Gastrocnemius medialis (tissue), 4 donors: ENCODE measurements around the gene S100A16. TPM values are rescaled to one million over a fixed set of nuclear protein-coding genes. Genes with fewer than 3 reads are reported as not detected.
"Not testable (repeated sequence)": the region's sequence is repeated elsewhere in the genome, so short reads cannot be mapped to it uniquely, and the experiment has no call there.

Experiments used
- ATAC-seq, 2 donors: fragments of 150-250 bp; one replicate each; pipeline ENCODE4 v1.9.1; 2016
- DNase-seq, 2 donors: peaks; one replicate each; pipeline ENCODE4 v3.0.0-alpha.2; 2019
- H3K27ac ChIP-seq, 4 donors: fragments of 200-600 bp; sonication (generic); 1 replicate in 1 of 4; 2 replicates in 3 of 4; pipeline ENCODE4 v1.5.1; 2016 to 2018; ENCODE audit warnings: mild to moderate bottlenecking in 2 of 4, moderate library complexity in 1 of 4
- H3K27me3 ChIP-seq, 3 donors: fragments of 200-600 bp; sonication (generic) in 2 of 3; 1 replicate in 1 of 3; 2 replicates in 2 of 3; pipeline versions ENCODE4 v1.5.1 to v1.6.0; 2016 to 2019; ENCODE audit warnings: mild to moderate bottlenecking in 1 of 3, moderate library complexity in 1 of 3
- H3K36me3 ChIP-seq, 2 donors: fragments of 200-600 bp; sonication (generic) in 1 of 2; one replicate each; pipeline ENCODE4 v1.5.1; 2017 to 2018
- H3K4me1 ChIP-seq, 2 donors: fragments of 200-600 bp; sonication (generic) in 1 of 2; one replicate each; pipeline ENCODE4 v1.5.1; 2016 to 2017; ENCODE audit warnings: mild to moderate bottlenecking in 2 of 2
- H3K4me3 ChIP-seq, 4 donors: fragments of 200-600 bp; sonication (generic) in 3 of 4; 1 replicate in 1 of 4; 2 replicates in 3 of 4; pipeline ENCODE4 v1.5.1; 2016 to 2019; ENCODE audit warnings: mild to moderate bottlenecking in 2 of 4
- H3K9me3 ChIP-seq, 3 donors: fragments of 200-600 bp; sonication (generic) in 2 of 3; 1 replicate in 1 of 3; 2 replicates in 2 of 3; pipeline ENCODE4 v1.5.1; 2016 to 2019
- POLR2A ChIP-seq, 2 donors: fragments of 450-650 bp; IDR thresholded peaks; one replicate each; pipeline ENCODE4 v1.6.1; 2017; ENCODE audit warnings: antibody characterized with exemption in 2 of 2, mild to moderate bottlenecking in 2 of 2, moderate library complexity in 2 of 2
- in situ Hi-C, 4 donors: fragments of 200-750 bp; cut with MboI; loops; one replicate each; pipeline versions ENCODE4 v1.15.0 to v1.8.0; 2017; ENCODE audit warnings: low sequenced_read_pairs in 4 of 4
- intact Hi-C: fragments of 100-400 bp; cut with DNase I; formaldehyde crosslinking; loops from one replicate; pipeline ENCODE4 v1.15.1; 2023; ENCODE audit warnings: low total_unique reads
- total RNA-seq, 4 donors: library from RNA; depleted of rRNA; stranded (reverse); fragments of >200 nt; gene quantifications; one replicate each; pipeline versions ENCODE4 v1.1.0 to v1.2.3, GENCODE V29; 2016
- TF ChIP-seq, protein P1 (sequence below), 5 experiments: fragments of 450-650 bp in 3 of 5; fragments of 200-600 bp in 2 of 5; sonication (generic) in 2 of 5; IDR thresholded peaks in 4 of 5; conservative IDR thresholded peaks in 1 of 5; 1 replicate in 4 of 5; 2 replicates in 1 of 5; pipeline ENCODE4 v1.5.1; 2016 to 2019; ENCODE audit warnings: antibody characterized with exemption in 5 of 5, mild to moderate bottlenecking in 3 of 5, moderate library complexity in 3 of 5

S100A16 gene
- total RNA-seq, 4 donors from 2014 or later, result 21.5 to 52.1 (median 40.7) TPM

DNA sequence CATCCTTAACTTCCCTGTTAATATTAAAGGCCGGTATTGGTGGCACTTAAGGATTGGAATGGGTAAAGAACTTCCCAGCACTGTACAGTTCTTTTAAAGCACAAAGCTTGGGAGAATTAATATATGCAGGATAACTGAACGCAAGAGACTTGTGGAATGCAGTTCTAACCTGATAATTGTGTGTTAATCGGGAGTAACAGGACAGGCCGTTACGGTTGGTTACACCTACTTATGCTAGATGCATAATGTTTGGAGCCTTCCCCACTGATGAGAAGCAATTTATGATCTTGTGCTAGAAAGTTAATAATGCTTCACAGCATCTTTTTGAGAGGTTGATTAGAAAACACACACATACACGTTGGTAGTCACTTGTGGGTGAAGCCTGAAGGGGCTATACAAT is 27.9 kb upstream of the S100A16 start:
- H3K27me3 ChIP-seq, result no peaks in the 10 kb centered on the region
- peak overlapping the region; percentile 95 to 100 (median 100) for H3K27ac ChIP-seq
- no peak for TF ChIP-seq POLR2A (IDR thresholded peaks at IDR 0.05)
- TF ChIP-seq, protein P1, sequence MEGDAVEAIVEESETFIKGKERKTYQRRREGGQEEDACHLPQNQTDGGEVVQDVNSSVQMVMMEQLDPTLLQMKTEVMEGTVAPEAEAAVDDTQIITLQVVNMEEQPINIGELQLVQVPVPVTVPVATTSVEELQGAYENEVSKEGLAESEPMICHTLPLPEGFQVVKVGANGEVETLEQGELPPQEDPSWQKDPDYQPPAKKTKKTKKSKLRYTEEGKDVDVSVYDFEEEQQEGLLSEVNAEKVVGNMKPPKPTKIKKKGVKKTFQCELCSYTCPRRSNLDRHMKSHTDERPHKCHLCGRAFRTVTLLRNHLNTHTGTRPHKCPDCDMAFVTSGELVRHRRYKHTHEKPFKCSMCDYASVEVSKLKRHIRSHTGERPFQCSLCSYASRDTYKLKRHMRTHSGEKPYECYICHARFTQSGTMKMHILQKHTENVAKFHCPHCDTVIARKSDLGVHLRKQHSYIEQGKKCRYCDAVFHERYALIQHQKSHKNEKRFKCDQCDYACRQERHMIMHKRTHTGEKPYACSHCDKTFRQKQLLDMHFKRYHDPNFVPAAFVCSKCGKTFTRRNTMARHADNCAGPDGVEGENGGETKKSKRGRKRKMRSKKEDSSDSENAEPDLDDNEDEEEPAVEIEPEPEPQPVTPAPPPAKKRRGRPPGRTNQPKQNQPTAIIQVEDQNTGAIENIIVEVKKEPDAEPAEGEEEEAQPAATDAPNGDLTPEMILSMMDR (IDR thresholded peaks at IDR 0.05 in 4 of 5, conservative IDR thresholded peaks at IDR 0.05 in 1 of 5), result no peak
- H3K9me3 ChIP-seq, result no peaks in the 10 kb centered on the region
- ATAC-seq (no peak), DNase-seq (no peak)
- no peak overlapping the region for H3K4me3 ChIP-seq
- peaks cover 84 to 94% of the 10 kb centered on the region in 2 donors for H3K4me1 ChIP-seq
- in situ Hi-C loops (no loop called here), intact Hi-C loops (no loop called here)
- peaks cover 0 to 80% of the 10 kb centered on the region in 2 donors for H3K36me3 ChIP-seq

DNA sequence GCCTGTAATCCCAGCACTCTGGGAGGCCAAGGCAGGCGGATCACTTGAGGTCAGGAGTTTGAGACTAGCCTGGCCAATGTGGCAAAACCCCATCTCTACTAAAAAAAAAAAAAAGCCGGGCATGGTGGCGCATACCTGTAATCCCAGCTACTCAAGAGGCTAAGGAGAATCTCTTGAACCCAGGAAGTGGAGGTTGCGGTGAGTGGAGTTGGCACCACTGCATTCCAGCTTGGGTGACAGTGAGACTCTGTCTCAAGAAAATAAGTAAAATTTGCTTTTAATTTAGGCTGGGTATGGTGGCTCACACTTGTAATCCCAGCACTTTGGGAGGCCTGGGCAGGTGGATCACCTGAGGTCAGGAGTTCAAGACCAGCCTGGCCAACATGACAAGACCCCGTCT is 27.3 kb upstream of the S100A16 start:
- H3K27me3 ChIP-seq, DNase-seq, H3K9me3 ChIP-seq, in situ Hi-C loops, intact Hi-C loops, H3K4me3 ChIP-seq, ATAC-seq: not testable (repeated sequence)
- Histone ChIP-seq H3K27ac (peak overlapping the region; percentile 95 to 100 (median 100)), H3K4me1 (peaks cover 90 to 98% of the 10 kb centered on the region in 2 donors), H3K36me3 (peaks cover 0 to 73% of the 10 kb centered on the region in 2 donors)

DNA sequence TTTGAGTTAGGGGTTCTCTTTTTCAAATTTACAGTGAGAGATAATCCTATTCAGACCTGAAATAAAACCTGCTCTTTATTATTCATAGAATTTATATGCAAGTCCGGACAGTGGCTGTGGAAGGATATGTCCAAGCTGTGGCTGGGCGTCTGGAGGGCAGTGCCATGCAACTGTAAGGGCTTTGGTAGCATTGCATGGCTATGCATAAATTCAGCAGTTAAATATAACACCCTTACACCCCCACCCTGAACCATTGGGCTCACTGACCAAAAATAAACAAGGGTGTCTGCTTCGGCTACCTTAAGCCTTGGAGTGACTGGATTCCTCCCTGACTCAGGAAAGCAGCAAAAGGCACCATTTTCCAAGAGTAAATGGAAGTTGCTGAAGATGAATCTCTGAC is 26.3 kb upstream of the S100A16 start:
- DNase-seq (peak; percentile 61 to 81), ATAC-seq (peak; percentile 83 to 93)
- Histone ChIP-seq H3K27ac (peak overlapping the region; percentile 95 to 100 (median 100)), H3K9me3 (no peaks in the 10 kb centered on the region), H3K27me3 (no peaks in the 10 kb centered on the region), H3K36me3 (peaks cover 0 to 68% of the 10 kb centered on the region in 2 donors), H3K4me3 (peak overlapping the region in 2 of 4 donors; percentile 4 to 8), H3K4me1 (peaks cover 86 to 92% of the 10 kb centered on the region in 2 donors)
- TF ChIP-seq, protein P1 (IDR thresholded peaks at IDR 0.05 in 4 of 5, conservative IDR thresholded peaks at IDR 0.05 in 1 of 5), result no peak
- peak; percentile 34 to 63 for TF ChIP-seq POLR2A (IDR thresholded peaks at IDR 0.05)
- intact Hi-C loops, result loop anchor here (10.0 kb wide), 2 partner anchors 786 to 1804 kb away; partner anchors contain the start of genes C2CD4D and RORC
- in situ Hi-C loops, result no loop called here

DNA sequence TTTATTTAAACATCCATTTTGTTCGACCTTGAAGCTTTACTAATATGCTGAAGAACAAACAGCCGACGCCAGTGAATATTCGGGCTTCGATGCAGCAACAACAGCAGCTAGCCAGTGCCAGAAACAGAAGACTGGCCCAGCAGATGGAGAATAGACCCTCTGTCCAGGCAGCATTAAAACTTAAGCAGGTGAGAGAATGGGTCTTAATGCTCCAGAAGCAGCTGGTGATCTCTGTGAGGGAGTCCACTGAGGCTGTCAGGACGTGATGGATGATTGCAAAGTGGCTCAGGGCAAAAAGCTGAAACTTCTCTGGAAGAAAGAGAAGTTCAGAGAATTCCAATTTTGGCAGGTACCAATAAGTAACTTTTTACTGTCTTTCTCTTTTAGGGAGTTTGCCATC is 25.3 kb upstream of the S100A16 start:
- intact Hi-C loops, result loop anchor here (10.0 kb wide), 2 partner anchors 787 to 1803 kb away; partner anchors contain the start of genes C2CD4D and RORC
- DNase-seq, result no peak
- H3K4me1 ChIP-seq, result peaks cover 80 to 85% of the 10 kb centered on the region in 2 donors
- ATAC-seq, result no peak
- H3K4me3 ChIP-seq, result peak overlapping the region in 1 of 4 donors; percentile 42
- H3K27me3 ChIP-seq, result no peaks in the 10 kb centered on the region
- peaks cover 0 to 60% of the 10 kb centered on the region in 2 donors for H3K36me3 ChIP-seq
- H3K27ac ChIP-seq, result peak overlapping the region; percentile 95 to 100 (median 100)
- no peak for TF ChIP-seq POLR2A (IDR thresholded peaks at IDR 0.05)
- TF ChIP-seq, protein P1 (IDR thresholded peaks at IDR 0.05 in 4 of 5, conservative IDR thresholded peaks at IDR 0.05 in 1 of 5), result no peak
- H3K9me3 ChIP-seq, result no peaks in the 10 kb centered on the region
- in situ Hi-C loops, result no loop called here

- in situ Hi-C loops (no loop called here), intact Hi-C loops (loop anchor here (10.0 kb wide), 2 partner anchors 788 to 1802 kb away; partner anchors contain the start of genes C2CD4D and RORC)
- no peaks in the 10 kb centered on the region for H3K9me3 ChIP-seq
- peak overlapping the region in 3 of 4 donors; percentile 68 to 98 (median 90) for H3K4me3 ChIP-seq
- H3K4me1 ChIP-seq, result peaks cover 74 to 75% of the 10 kb centered on the region in 2 donors
- H3K27me3 ChIP-seq, result no peaks in the 10 kb centered on the region
- peaks cover 0 to 41% of the 10 kb centered on the region in 2 donors for H3K36me3 ChIP-seq
- DNase-seq (peak in 1 of 2 donors; percentile 18), ATAC-seq (no peak)
- H3K27ac ChIP-seq, result peak overlapping the region; percentile 95 to 100 (median 100)
- TF ChIP-seq, protein P1 (IDR thresholded peaks at IDR 0.05 in 4 of 5, conservative IDR thresholded peaks at IDR 0.05 in 1 of 5), result no peak
- TF ChIP-seq POLR2A (IDR thresholded peaks at IDR 0.05), result no peak
Measured at GRCh38 chr1:153636312-153636711, 23.4 kb upstream of the S100A16 start.
